G401.6 (cell line): ENCODE measurements around the gene PRSS1.
"Not testable (repeated sequence)": the region's sequence is repeated elsewhere in the genome, so short reads cannot be mapped to it uniquely, and the experiment has no call there.

Experiments
- FAIRE-seq: peaks from 2 replicates; lab custom pipeline; 2012; peaks lifted over from hg19 to GRCh38; lab: Jason Lieb, UNC

PRSS1 gene

DNA sequence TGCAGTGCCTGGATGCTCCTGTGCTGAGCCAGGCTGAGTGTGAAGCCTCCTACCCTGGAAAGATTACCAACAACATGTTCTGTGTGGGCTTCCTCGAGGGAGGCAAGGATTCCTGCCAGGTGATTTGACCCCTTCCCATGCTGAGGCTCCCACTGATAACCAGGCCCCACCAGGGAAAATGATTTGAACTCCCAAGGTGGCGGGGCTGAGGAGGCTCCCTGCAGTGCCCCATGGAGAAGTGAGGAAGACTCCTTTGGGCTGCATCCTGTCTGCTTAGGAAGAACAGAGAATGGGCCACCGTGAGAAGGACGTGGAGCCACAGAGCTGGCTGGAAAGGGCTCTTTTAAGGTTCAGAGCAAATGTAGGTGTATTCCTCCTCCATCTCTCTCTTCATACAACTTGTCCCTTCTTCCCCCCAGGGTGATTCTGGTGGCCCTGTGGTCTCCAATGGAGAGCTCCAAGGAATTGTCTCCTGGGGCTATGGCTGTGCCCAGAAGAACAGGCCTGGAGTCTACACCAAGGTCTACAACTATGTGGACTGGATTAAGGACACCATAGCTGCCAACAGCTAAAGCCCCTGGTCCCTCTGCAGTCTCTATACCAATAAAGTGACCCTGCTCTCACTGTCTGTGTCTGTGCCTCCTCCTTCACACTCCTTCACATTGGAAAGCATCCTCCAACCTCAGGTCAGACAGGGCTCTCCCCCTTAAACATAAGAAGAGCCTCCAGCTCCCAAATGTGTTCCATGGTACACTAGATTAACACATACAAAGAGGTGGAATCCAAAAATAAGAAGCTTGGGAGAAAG is 24.9 kb downstream of the PRSS1 start:
- FAIRE-seq, result no peak

DNA sequence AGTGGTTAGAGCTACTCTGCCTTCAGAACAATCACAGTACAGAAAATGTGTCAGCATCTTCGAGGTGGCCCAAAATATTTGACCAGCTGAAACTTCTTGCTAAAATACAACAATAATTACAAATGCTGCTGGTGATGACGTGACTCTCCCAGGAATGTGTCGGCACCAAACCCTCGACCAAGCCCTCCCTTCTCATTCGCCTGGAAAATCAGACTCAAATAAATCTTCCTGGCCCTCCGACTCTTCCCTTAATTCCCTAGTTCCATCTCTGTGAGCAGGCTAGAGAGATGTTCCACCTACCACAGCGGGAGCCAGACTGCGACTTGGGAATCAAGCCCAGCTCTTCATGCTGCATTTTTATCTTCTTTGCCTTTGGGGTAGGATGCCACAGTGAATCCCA is 25.6 kb downstream of the PRSS1 start:
- FAIRE-seq, result no peak

DNA sequence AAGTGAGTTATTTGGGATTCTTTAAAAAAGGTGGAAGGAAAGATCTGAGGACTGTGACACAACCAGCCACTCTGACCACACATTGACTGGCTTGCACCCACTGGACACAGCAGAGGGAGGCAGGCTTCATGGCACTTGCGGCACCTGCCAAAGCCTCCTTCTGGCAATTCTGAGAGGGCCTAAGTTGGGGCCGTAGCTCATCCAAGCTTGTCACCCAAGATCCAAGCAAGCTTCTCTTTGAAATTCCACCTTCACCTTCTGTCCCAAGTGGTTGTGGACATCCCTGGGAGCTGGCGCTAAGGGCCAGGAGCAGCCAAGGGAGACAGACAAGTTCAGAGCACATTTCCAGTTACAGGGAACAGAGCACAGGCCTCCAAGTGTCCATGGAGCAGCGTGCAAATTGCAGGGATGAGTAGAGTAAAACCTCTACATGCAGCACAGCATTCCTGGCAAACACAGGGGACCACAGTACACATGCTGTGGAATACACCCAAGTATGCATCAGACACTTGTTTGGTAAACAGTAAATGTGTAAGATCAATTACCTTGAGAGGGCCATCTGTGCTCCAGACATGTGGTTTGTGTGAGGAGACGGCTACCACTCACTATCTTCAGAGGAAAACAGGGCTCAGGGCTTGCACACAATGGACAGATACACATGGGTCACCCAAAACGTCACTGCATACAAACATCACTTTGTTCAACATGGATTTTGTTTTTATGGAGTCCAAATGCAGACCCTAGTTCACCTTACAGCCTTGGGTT is 26.3 kb downstream of the PRSS1 start:
- FAIRE-seq, result not testable (repeated sequence)

DNA sequence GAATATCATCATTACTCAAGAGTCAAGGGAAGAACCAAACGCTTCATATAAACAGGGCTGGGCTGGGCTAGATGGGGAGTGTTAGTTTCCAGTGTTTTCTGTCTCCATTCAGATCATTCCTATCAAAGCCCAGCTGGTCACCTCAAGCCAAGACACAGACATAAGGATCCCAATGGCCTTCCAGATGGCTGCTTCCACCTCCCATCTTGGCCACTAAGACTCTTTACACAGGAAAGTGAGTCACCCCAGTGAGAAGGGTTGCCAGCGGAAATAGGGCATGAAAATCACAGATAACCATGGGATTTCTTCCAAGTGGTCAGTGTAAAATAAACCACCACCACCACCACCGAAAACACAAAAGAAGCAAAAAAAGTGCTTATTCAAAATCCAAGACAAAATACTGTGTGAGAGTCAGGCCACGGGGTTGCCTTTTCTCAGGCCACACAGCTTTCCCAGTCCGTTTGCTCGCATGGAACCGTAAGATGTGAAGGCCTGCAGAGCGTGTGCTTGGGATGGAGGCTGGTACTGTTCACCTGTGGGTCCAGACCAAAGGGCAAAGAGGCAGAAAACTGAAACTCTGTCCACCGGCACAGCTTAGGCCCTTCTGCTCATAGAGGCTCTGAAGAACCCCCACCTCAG is 27.1 kb downstream of the PRSS1 start:
- no peak for FAIRE-seq

DNA sequence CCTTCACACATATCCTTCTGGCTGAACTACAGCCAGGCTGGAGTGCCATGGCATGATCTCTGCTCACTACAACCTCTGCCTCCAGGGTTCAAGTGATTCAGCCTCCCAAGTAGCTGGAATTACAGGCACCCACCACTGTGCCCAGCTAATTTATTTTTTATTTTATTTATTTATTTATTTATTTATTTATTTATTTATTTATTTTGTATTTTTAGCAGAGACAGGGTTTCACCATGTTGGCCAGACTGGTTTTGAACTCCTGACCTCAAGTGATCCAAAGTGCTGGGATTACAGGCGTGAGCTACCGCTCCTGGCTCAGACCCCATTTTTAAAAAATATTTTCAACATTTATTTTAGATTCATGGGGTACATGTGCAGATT is 27.6 kb downstream of the PRSS1 start:
- not testable (repeated sequence) for FAIRE-seq

DNA sequence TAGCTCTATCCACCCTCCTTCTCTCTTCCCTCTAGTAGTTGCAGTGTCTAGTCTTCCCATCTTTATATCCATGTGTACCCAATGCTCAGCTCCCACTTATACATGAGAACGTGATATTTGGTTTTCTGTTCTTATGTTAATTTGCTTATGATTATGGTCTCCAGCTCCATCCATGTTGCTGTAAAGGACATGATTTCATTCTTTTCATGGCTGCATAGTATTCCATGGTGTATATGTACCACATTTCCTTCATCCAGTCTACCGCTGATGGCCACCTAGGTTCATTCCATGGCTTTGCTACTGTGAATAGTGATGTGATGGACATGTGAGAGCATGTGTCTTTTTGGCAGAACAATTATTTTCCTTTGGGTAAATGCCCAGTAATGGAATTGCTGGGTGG is 28.0 kb downstream of the PRSS1 start:
- FAIRE-seq, result no peak

DNA sequence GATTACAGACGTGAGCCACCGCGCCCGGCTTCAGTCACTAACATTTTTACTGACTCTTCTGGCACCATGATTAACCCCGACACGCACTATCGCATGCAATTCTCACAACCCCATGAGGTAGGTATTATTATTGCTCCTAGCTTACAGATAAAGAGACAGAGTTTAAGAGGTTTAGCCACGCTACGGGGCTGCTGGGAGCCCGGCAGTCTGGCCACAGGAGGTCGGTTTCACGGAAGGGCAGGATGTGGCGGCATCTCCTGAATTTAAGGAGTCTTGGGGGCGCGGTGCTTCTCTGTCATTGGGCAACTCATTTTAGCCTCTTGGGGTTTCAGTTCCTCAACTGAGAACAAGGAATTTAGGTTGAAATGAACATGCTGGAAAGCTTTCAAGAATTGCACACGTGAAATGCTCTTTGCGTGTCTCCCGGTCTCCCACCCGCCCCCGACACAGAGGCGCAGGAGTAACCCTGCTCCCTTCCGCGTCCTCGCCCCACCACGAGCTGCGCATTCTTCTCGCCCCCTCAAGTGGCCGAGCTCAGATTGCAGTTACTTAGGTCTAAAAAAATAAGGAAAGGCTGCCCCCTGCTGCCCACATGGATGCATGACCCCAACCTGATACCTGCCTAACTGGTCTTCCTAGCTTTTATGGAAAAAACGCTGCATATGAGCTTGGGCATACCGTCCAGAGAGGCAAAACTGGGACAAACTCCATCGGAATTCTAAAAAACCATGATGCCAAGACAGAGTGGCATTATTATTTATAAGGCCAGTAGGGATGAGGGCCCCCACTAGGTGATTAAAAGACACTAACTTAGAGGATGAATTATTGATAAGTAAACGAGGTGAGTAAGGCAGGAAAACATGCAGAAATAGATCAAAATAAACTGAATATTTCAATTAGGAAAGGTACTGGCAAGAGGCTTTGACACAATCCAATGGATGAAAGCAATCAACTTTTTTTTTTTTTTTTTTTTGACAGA is 33.9 kb downstream of the PRSS1 start:
- FAIRE-seq, result no peak

DNA sequence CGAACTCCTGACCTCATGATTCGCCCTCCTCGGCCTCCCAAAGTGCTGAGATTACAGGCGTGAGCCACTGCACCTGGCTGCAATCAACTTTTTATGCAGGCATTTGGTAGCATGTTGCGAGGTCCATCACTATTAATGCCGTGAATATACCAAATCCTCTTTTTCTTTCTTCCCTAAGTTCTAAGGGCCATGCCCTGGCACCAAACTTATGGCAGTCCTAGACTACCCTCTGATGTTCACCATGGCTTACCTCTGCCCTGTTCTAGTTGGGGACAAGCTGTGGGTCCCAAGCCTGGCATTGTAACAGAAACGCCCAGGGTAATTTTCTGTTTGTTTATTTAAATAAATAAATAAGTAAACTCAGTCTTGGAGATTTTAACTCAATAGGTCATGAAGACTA is 34.8 kb downstream of the PRSS1 start:
- FAIRE-seq, result no peak

DNA sequence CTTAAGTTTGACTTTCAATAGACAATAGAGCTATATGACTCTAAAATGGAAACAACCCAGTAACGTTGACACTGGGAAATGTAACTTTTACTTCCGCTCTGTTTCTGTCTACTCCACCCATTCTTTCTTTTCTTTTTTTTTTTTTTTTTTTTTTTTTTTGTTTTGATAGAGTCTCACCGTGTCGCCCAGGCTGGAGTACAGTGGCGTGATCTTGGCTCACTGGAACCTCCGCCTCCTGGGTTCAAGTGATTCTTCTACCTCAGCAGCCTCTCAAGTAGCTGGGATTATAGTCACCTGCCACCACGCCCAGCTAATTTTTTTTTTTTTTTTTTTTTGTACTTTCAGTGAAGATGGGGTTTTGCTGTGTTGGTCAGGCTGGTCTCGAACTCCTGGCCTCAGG is 35.4 kb downstream of the PRSS1 start:
- FAIRE-seq, result no peak

DNA sequence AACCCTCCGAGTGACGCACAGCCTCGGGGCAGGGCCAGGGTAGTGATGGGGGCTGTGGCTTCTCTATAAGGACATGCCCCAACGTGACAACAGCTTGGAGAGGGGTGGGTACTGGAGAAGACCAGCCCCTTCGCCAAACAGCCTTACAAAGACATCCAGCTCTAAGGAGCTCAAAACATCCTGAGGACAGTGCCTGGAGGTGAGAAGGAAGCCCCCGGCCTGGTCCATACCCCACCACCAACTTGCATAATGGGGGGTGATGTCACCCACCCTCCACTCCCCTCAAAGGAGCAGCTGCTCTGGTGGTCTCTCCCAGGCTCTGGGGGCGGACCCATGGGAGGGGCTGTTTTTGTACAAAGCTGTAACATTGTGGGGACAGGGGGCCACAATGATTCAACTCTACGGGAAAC is 36.6 kb downstream of the PRSS1 start:
- FAIRE-seq, result no peak

DNA sequence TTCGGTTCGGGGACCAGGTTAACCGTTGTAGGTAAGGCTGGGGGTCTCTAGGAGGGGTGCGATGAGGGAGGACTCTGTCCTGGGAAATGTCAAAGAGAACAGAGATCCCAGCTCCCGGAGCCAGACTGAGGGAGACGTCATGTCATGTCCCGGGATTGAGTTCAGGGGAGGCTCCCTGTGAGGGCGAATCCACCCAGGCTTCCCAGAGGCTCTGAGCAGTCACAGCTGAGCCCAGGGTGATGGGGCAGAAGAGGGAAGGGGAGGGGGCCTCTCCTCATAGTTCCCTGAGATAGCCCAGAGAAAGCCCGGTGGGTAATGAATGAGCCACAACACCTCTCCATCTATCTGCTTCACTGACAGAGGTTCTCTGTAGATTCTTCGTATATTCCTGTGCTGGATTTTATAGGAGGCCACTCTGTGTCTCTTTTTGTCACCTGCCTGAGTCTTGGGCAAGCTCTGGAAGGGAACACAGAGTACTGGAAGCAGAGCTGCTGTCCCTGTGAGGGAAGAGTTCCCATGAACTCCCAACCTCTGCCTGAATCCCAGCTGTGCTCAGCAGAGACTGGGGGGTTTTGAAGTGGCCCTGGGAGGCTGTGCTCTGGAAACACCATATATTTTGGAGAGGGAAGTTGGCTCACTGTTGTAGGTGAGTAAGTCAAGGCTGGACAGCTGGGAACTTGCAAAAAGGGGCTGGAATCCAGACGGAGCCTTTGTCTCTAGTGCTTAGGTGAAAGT is 37.9 kb downstream of the PRSS1 start:
- no peak for FAIRE-seq

DNA sequence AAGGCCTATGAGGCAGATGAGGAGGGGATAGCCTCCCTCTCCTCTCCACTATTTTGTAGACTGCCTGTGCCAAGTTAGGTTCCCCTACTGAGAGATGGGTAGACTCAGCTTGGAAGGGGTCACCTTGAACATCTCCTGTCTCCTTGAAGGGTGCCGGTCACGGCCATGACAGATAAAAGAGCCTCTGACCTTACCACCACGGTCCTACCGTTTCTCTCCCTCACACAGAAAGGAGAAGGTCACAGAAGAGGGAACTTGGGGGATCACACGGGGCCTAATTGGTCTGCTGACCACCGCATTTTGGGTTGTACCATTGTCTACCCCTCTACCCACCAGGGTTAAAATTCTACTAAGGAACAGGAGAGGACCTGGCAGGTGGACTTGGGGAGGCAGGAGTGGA is 38.5 kb downstream of the PRSS1 start:
- FAIRE-seq, result no peak

DNA sequence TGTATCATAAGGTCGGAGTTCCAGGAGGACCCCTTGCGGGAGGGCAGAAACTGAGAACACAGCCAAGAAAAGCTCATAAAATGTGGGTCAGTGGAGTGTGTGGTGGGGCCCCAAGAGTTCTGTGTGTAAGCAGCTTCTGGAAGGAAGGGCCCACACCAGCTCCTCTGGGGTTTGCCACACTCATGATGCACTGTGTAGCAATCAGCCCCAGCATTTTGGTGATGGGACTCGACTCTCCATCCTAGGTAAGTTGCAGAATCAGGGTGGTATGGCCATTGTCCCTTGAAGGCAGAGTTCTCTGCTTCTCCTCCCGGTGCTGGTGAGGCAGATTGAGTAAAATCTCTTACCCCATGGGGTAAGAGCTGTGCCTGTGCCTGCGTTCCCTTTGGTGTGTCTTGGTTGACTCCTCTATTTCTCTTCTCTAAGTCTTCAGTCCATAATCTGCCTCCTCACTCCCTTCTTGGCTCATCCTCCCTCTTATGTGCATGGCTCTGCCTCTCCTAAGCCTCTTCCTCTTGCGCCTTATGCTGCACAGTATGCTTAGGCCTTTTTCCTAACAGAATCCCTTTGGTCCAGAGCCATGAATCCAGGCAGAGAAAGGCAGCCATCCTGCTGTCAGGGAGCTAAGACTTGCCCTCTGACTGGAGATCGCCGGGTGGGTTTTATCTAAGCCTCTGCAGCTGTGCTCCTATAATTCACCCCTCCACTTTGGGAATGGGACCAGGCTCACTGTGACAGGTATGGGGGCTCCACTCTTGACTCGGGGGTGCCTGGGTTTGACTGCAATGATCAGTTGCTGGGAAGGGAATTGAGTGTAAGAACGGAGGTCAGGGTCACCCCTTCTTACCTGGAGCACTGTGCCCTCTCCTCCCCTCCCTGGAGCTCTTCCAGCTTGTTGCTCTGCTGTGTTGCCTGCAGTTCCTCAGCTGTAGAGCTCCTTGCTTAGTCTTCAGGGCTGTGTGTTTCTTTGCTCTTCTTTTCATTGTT is 39.3 kb downstream of the PRSS1 start:
- no peak for FAIRE-seq

DNA sequence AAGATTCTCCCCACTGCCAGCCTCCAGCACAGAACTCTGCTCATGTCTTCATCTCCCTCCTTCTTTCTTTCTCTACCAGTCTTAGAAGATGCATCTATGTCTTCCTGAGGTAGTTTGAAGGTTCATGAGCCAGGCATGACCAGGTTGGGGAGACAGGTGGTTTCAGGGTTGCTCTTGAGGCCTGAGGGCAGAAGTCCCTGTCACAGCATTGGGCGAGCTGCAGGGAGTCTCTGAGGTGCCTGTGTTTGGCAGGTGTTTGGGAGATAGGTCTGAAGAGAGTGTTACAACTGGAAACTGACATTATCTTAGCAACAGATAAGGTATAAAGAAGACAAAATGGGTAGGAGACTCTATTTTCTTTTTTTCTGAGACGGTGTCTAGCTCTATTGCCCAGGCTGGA is 40.2 kb downstream of the PRSS1 start:
- no peak for FAIRE-seq

DNA sequence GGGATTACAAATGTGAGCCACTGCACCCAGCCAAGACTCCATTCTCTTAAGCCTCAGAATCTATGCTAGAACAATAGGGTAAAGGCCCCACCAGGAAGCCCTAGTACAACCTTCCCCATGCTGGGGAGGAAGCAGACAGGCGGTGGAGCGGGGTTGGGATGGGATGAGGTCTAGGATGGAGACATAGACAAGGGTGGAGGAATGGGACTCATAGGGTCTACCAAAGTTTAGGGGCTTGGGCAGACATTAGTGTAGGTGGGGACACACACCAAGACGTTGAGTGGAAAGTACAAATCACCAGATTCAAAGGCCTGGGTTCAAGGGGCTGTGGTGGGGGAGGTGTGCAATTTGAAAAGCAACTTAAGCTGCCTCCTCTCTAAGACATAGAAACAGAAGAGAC is 40.8 kb downstream of the PRSS1 start:
- no peak for FAIRE-seq

DNA sequence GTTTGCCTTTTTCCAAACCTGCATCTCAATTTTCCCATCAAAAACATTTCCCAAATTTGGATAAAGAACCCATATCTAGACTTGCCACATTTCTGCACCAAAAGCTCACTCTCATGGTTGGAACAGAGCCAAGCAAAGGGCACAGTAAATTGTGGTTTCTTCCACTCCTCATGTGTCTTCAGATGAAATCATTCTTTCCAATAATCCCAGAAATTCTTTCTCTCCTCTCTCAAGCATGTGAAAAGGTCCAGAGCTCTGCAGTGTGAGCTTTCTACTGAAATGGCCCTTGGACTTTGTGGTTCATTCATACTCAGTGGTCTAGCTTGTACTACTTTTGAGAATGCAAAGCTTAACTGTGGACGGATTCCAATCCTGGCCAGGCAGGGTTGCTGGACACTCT is 41.3 kb downstream of the PRSS1 start:
- FAIRE-seq, result no peak

DNA sequence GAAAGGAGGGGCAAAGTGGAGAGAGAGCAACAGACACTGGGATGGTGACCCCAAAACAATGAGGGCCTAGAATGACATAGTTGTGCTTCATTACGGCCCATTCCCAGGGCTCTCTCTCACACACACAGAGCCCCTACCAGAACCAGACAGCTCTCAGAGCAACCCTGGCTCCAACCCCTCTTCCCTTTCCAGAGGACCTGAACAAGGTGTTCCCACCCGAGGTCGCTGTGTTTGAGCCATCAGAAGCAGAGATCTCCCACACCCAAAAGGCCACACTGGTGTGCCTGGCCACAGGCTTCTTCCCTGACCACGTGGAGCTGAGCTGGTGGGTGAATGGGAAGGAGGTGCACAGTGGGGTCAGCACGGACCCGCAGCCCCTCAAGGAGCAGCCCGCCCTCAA is 42.2 kb downstream of the PRSS1 start:
- no peak for FAIRE-seq

DNA sequence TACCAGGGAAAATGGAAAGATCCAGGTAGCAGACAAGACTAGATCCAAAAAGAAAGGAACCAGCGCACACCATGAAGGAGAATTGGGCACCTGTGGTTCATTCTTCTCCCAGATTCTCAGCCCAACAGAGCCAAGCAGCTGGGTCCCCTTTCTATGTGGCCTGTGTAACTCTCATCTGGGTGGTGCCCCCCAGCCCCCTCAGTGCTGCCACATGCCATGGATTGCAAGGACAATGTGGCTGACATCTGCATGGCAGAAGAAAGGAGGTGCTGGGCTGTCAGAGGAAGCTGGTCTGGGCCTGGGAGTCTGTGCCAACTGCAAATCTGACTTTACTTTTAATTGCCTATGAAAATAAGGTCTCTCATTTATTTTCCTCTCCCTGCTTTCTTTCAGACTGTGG is 42.9 kb downstream of the PRSS1 start:
- FAIRE-seq, result no peak

DNA sequence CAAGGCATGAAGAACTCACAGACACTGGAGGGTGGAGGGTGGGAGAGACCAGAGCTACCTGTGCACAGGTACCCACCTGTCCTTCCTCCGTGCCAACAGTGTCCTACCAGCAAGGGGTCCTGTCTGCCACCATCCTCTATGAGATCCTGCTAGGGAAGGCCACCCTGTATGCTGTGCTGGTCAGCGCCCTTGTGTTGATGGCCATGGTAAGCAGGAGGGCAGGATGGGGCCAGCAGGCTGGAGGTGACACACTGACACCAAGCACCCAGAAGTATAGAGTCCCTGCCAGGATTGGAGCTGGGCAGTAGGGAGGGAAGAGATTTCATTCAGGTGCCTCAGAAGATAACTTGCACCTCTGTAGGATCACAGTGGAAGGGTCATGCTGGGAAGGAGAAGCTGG is 43.3 kb downstream of the PRSS1 start:
- no peak for FAIRE-seq

DNA sequence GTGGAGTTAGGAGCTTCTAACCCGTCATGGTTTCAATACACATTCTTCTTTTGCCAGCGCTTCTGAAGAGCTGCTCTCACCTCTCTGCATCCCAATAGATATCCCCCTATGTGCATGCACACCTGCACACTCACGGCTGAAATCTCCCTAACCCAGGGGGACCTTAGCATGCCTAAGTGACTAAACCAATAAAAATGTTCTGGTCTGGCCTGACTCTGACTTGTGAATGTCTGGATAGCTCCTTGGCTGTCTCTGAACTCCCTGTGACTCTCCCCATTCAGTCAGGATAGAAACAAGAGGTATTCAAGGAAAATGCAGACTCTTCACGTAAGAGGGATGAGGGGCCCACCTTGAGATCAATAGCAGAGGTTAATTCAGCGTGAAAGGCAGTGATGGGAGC is 43.9 kb downstream of the PRSS1 start:
- no peak for FAIRE-seq
